Astrocyte (in vitro differentiated cells and primary cell): Measurements from ENCODE around the gene FCRL1.

Experiments
- EZH2 ChIP-seq: IDR thresholded peaks from 2 replicates; pipeline ENCODE4 v1.6.1; 2012; ENCODE audit warnings: mild to moderate bottlenecking, low read length, inconsistent platforms; ENCODE audit not compliant: insufficient read depth
- TF ChIP-seq, protein P1 (sequence below): IDR thresholded peaks from 2 replicates; pipeline ENCODE4 v1.5.1; 2011; ENCODE audit warnings: low read depth, mild to moderate bottlenecking, inconsistent platforms, low read length, moderate library complexity; ENCODE audit not compliant: insufficient read depth

DNA sequence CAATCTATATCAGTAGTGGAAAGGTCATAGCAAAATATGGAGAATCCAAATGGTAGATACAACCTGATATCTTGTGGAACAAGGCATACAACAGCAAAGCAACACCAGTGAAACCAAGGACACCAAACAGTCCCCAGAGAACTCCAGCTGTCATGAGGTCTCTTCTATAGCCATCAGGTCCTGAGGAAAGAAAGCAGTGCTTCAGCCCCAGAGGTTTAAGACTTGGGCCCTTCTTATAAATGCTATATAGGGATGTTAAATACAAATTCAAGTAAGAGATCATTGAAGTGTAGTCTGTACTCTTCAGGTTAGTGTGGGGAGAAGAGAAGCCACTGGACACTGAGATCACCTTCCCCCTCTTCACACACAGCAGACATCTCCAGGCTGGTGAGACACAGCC is 53.1 kb downstream of the FCRL1 start:
- TF ChIP-seq, protein P1, sequence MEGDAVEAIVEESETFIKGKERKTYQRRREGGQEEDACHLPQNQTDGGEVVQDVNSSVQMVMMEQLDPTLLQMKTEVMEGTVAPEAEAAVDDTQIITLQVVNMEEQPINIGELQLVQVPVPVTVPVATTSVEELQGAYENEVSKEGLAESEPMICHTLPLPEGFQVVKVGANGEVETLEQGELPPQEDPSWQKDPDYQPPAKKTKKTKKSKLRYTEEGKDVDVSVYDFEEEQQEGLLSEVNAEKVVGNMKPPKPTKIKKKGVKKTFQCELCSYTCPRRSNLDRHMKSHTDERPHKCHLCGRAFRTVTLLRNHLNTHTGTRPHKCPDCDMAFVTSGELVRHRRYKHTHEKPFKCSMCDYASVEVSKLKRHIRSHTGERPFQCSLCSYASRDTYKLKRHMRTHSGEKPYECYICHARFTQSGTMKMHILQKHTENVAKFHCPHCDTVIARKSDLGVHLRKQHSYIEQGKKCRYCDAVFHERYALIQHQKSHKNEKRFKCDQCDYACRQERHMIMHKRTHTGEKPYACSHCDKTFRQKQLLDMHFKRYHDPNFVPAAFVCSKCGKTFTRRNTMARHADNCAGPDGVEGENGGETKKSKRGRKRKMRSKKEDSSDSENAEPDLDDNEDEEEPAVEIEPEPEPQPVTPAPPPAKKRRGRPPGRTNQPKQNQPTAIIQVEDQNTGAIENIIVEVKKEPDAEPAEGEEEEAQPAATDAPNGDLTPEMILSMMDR, result no peak
- TF ChIP-seq EZH2, result no peak
